HEK293 (cell line): Measurements from ENCODE around the gene PCNA.
"Not testable (repeated sequence)": the region's sequence is repeated elsewhere in the genome, so short reads cannot be mapped to it uniquely, and the experiment has no call there.

Experiments used
- CTCF ChIA-PET: fragments of 350-600 bp; formaldehyde crosslinking; extraction: SDS; loops from one replicate; lab custom pipeline; 2021; ENCODE audit warnings: antibody characterized with exemption; lab: Yijun Ruan, JAX
- POLR2A ChIA-PET: fragments of 300-600 bp; formaldehyde crosslinking; extraction: SDS; loops from one replicate; lab custom pipeline; 2020; ENCODE audit warnings: antibody characterized with exemption, inconsistent platforms; lab: Yijun Ruan, JAX
- H3K27ac ChIP-seq: fragments of 200-500 bp; sonication (Bioruptor generic); 2 replicates; pipeline ENCODE4 v1.5.1; 2014; ENCODE audit warnings: low read depth, low read length, control low read depth, inconsistent platforms; ENCODE audit errors: extremely low read depth
- H3K36me3 ChIP-seq, 2 experiments: fragments of 200-500 bp in 1 of 2; sonication (Bioruptor generic) in 1 of 2; 1 replicate in 1 of 2; 2 replicates in 1 of 2; pipeline ENCODE4 v1.5.1; 2014 to 2017; ENCODE audit warnings: inconsistent platforms in 2 of 2, low read length in 2 of 2; ENCODE audit not compliant: control insufficient read depth in 2 of 2, insufficient read depth in 1 of 2
- H3K4me1 ChIP-seq: fragments of 200-500 bp; sonication (Bioruptor generic); 2 replicates; pipeline ENCODE4 v1.5.1; 2014; ENCODE audit warnings: mild to moderate bottlenecking, low read length, inconsistent platforms; ENCODE audit not compliant: control insufficient read depth, insufficient read depth
- H3K4me3 ChIP-seq: 2 replicates; pipeline ENCODE4 v1.5.1; 2011; ENCODE audit warnings: low read depth, mild to moderate bottlenecking, control low read depth, low read length, moderate library complexity
- H3K9me3 ChIP-seq: fragments of 200-500 bp; sonication (Bioruptor generic); 2 replicates; pipeline ENCODE4 v1.5.1; 2014; ENCODE audit warnings: low read depth, low read length, inconsistent platforms; ENCODE audit not compliant: control insufficient read depth, insufficient read depth
- ZBTB8A ChIP-seq: fragments of 450-650 bp; formaldehyde crosslinking; IDR thresholded peaks from 2 replicates; pipeline ENCODE4 v1.5.1; 2016; ENCODE audit warnings: missing biosample characterization, missing genetic modification characterization
- ZNF394 ChIP-seq: fragments of 450-650 bp; formaldehyde crosslinking; IDR thresholded peaks from 2 replicates; pipeline ENCODE4 v1.5.1; 2016; ENCODE audit warnings: missing biosample characterization, missing genetic modification characterization, mild to moderate bottlenecking, moderate library complexity, borderline replicate concordance
- ZNF426 ChIP-seq: fragments of 450-650 bp; formaldehyde crosslinking; IDR thresholded peaks from 2 replicates; pipeline ENCODE4 v1.5.1; 2017; ENCODE audit warnings: missing biosample characterization, missing genetic modification characterization, mild to moderate bottlenecking, inconsistent platforms, moderate library complexity
- ZNF555 ChIP-seq: fragments of 450-650 bp; formaldehyde crosslinking; conservative IDR thresholded peaks from 2 replicates; pipeline ENCODE4 v1.5.1; 2017; ENCODE audit warnings: missing biosample characterization, mild to moderate bottlenecking, missing genetic modification characterization, inconsistent platforms
- ZNF560 ChIP-seq: fragments of 450-650 bp; formaldehyde crosslinking; IDR thresholded peaks from 2 replicates; pipeline ENCODE4 v1.5.1; 2017; ENCODE audit warnings: missing biosample characterization, missing genetic modification characterization, borderline replicate concordance
- ZNF623 ChIP-seq: fragments of 450-650 bp; formaldehyde crosslinking; IDR thresholded peaks from 2 replicates; pipeline ENCODE4 v1.5.1; 2016; ENCODE audit warnings: missing biosample characterization, missing genetic modification characterization
- ZNF654 ChIP-seq: fragments of 450-650 bp; formaldehyde crosslinking; IDR thresholded peaks from 2 replicates; pipeline ENCODE4 v1.5.1; 2016; ENCODE audit warnings: low read depth, missing biosample characterization, missing genetic modification characterization
- TF ChIP-seq, protein P1 (sequence below): fragments of 450-650 bp; formaldehyde crosslinking; IDR thresholded peaks from 2 replicates; pipeline ENCODE4 v1.5.1; 2016; ENCODE audit warnings: missing biosample characterization, missing genetic modification characterization
- TF ChIP-seq, protein P2 (sequence below): fragments of 450-650 bp; formaldehyde crosslinking; conservative IDR thresholded peaks from 2 replicates; pipeline ENCODE4 v1.5.1; 2016; ENCODE audit warnings: low read depth, missing biosample characterization, missing genetic modification characterization
- TF ChIP-seq, protein P3 (sequence below): fragments of 450-650 bp; formaldehyde crosslinking; conservative IDR thresholded peaks from 2 replicates; pipeline ENCODE4 v1.5.1; 2016; ENCODE audit warnings: low read depth, missing biosample characterization, missing genetic modification characterization

The PCNA gene

DNA sequence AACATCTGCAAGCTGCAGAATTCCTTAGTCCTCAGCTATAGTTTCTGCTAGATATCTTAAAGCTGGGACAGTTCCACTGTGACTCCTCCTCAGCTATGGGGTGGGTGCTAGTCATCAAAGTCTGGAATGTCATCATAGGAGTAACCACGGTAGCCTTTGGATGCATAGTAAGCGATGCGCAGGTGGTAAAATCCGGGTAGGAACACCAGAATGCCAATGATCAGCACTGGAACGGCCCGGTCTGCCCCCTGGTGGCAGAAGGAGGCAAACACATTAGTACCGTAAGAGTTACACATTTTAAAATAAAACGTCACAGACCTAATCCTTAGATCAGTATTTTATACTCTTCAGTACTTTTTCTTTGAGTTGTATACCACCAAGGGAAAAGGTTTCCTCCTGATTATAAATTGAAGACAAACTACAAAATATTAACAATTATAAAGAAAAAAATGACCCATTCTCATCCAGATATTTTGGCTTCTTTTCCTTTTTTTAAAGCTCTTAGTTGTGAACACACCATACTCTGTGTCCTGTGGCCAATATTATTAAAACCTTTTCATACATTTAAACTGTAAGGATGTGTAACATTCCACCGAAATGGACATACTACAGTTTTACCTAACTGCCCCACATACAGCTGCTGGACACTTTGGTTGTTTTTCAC lies 18.9 kb downstream of the PCNA start (continued):
- TF ChIP-seq, protein P1, sequence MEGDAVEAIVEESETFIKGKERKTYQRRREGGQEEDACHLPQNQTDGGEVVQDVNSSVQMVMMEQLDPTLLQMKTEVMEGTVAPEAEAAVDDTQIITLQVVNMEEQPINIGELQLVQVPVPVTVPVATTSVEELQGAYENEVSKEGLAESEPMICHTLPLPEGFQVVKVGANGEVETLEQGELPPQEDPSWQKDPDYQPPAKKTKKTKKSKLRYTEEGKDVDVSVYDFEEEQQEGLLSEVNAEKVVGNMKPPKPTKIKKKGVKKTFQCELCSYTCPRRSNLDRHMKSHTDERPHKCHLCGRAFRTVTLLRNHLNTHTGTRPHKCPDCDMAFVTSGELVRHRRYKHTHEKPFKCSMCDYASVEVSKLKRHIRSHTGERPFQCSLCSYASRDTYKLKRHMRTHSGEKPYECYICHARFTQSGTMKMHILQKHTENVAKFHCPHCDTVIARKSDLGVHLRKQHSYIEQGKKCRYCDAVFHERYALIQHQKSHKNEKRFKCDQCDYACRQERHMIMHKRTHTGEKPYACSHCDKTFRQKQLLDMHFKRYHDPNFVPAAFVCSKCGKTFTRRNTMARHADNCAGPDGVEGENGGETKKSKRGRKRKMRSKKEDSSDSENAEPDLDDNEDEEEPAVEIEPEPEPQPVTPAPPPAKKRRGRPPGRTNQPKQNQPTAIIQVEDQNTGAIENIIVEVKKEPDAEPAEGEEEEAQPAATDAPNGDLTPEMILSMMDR (tag by site-specific recombination) = peak; percentile 54

DNA sequence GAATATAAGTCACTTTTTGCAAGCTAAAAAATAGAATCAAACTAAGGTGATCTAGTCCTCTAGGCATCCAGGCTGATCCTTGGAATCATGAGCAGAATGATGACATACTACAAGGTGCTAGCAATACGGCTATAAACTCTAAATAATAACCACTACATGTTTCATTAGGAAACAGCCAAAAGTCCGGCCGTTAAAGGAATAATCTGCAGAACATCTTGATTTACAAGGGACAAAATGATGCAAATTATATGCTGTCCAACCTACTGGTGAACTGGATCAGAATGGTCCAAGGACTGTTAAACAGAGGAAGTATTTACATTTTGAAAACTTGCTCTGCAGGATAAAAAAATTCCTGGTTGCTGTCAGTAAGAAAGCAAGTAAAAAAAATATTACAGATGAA lies 19.8 kb downstream of the PCNA start:
- H3K4me3 ChIP-seq, H3K4me1 ChIP-seq, H3K9me3 ChIP-seq, H3K27ac ChIP-seq: not testable (repeated sequence)
- peaks cover 65 to 90% of the 10 kb centered on the region in 2 experiments for H3K36me3 ChIP-seq
- ChIA-PET POLR2A (interaction anchor here (1.2 kb wide), 1 partner anchor 20 kb away, joined by 4 read pairs; the partner anchor contains the start of gene PCNA), CTCF (interaction anchor here (0.6 to 3.9 kb wide), 21 partner anchors 9 to 491 kb away, joined by 3 to 23 read pairs (median 5); no protein-coding TSS in a partner anchor)

GRCh38 chr20:5099009-5099408 lies 20.7 kb downstream of the PCNA start:
- ChIA-PET POLR2A (interaction anchor here (0.7 kb wide), 1 partner anchor 16 kb away, joined by 3 read pairs; no protein-coding TSS in a partner anchor), CTCF (interaction anchor here (0.5 to 3.9 kb wide), 8 partner anchors 11 to 491 kb away, joined by 3 to 23 read pairs (median 4); partner anchors contain the start of gene CDS2)
- not testable (repeated sequence) for H3K9me3 ChIP-seq, H3K4me1 ChIP-seq, H3K4me3 ChIP-seq, H3K27ac ChIP-seq
- H3K36me3 ChIP-seq = peaks cover 56 to 82% of the 10 kb centered on the region in 2 experiments
- TF ChIP-seq ZNF394 (tag by site-specific recombination) = peak; percentile 72; the same call in 1 of the 2 replicates
- TF ChIP-seq, protein P2, sequence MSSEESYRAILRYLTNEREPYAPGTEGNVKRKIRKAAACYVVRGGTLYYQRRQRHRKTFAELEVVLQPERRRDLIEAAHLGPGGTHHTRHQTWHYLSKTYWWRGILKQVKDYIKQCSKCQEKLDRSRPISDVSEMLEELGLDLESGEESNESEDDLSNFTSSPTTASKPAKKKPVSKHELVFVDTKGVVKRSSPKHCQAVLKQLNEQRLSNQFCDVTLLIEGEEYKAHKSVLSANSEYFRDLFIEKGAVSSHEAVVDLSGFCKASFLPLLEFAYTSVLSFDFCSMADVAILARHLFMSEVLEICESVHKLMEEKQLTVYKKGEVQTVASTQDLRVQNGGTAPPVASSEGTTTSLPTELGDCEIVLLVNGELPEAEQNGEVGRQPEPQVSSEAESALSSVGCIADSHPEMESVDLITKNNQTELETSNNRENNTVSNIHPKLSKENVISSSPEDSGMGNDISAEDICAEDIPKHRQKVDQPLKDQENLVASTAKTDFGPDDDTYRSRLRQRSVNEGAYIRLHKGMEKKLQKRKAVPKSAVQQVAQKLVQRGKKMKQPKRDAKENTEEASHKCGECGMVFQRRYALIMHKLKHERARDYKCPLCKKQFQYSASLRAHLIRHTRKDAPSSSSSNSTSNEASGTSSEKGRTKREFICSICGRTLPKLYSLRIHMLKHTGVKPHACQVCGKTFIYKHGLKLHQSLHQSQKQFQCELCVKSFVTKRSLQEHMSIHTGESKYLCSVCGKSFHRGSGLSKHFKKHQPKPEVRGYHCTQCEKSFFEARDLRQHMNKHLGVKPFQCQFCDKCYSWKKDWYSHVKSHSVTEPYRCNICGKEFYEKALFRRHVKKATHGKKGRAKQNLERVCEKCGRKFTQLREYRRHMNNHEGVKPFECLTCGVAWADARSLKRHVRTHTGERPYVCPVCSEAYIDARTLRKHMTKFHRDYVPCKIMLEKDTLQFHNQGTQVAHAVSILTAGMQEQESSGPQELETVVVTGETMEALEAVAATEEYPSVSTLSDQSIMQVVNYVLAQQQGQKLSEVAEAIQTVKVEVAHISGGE = 0 out of 2 replicates have a peak, but pooled peaks have one; percentile 34
- peak; percentile 42 for TF ChIP-seq ZNF555
- TF ChIP-seq, protein P3, sequence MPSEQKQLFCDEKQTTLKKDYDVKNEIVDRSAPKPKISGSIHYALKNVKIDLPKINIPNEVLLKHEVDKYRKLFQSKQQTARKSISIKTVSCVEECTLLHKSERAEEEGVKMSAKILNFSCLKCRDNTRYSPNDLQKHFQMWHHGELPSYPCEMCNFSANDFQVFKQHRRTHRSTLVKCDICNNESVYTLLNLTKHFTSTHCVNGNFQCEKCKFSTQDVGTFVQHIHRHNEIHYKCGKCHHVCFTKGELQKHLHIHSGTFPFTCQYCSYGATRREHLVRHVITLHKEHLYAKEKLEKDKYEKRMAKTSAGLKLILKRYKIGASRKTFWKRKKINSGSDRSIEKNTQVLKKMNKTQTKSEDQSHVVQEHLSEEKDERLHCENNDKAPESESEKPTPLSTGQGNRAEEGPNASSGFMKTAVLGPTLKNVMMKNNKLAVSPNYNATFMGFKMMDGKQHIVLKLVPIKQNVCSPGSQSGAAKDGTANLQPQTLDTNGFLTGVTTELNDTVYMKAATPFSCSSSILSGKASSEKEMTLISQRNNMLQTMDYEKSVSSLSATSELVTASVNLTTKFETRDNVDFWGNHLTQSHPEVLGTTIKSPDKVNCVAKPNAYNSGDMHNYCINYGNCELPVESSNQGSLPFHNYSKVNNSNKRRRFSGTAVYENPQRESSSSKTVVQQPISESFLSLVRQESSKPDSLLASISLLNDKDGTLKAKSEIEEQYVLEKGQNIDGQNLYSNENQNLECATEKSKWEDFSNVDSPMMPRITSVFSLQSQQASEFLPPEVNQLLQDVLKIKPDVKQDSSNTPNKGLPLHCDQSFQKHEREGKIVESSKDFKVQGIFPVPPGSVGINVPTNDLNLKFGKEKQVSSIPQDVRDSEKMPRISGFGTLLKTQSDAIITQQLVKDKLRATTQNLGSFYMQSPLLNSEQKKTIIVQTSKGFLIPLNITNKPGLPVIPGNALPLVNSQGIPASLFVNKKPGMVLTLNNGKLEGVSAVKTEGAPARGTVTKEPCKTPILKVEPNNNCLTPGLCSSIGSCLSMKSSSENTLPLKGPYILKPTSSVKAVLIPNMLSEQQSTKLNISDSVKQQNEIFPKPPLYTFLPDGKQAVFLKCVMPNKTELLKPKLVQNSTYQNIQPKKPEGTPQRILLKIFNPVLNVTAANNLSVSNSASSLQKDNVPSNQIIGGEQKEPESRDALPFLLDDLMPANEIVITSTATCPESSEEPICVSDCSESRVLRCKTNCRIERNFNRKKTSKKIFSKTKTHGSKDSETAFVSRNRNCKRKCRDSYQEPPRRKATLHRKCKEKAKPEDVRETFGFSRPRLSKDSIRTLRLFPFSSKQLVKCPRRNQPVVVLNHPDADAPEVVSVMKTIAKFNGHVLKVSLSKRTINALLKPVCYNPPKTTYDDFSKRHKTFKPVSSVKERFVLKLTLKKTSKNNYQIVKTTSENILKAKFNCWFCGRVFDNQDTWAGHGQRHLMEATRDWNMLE (tag by site-specific recombination) = peak; percentile 58; the same call in 1 of the 2 replicates
- TF ChIP-seq ZNF426 (tag by site-specific recombination) = peak; percentile 49
- TF ChIP-seq ZBTB8A (tag by site-specific recombination) = peak; percentile 36; the same call in 1 of the 2 replicates
- TF ChIP-seq ZNF623 (tag by site-specific recombination) = peak; percentile 31; the same call in 1 of the 2 replicates
- 0 out of 2 replicates have a peak, but pooled peaks have one; percentile 12 for TF ChIP-seq ZNF560
- TF ChIP-seq ZNF654 (tag by site-specific recombination) = peak; percentile 10; the same call in 1 of the 2 replicates
